Lower leg skin (tissue), 3 donors: ENCODE results near the gene ZBED5.
"Not testable (repeated sequence)": the region's sequence is repeated elsewhere in the genome, so short reads cannot be mapped to it uniquely, and the experiment has no call there.

Source experiments
- POLR2A ChIP-seq, 2 donors: fragments of 450-650 bp; IDR thresholded peaks; one replicate each; pipeline ENCODE4 v1.6.1; 2016 to 2017; ENCODE audit warnings: antibody characterized with exemption in 2 of 2, mild to moderate bottlenecking in 1 of 2, moderate library complexity in 1 of 2
- TF ChIP-seq, protein P1 (sequence below), 3 donors: fragments of 450-650 bp; IDR thresholded peaks; one replicate each; pipeline ENCODE4 v1.5.1; 2016; ENCODE audit warnings: antibody characterized with exemption in 3 of 3, mild to moderate bottlenecking in 3 of 3, moderate library complexity in 2 of 3

DNA sequence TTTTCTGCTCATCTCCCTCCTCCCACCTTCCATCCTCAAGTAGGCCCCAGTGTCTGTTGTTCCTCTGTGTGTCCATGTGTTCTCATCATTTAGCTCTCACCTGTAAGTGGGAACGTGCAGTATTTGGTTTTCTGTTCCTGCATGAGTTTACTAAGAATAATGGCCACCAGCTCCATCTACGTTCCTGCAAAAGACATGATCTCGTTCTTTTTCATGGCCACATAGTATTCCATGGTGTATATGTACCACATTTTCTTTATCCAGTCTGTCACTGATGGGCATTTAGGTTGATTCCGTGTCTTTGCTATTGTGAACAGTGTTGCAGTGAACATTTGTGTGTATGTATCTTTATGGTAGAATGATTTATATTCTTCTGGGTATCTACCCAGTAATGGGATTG, 21.0 kb downstream of the ZBED5 start:
- TF ChIP-seq, protein P1, sequence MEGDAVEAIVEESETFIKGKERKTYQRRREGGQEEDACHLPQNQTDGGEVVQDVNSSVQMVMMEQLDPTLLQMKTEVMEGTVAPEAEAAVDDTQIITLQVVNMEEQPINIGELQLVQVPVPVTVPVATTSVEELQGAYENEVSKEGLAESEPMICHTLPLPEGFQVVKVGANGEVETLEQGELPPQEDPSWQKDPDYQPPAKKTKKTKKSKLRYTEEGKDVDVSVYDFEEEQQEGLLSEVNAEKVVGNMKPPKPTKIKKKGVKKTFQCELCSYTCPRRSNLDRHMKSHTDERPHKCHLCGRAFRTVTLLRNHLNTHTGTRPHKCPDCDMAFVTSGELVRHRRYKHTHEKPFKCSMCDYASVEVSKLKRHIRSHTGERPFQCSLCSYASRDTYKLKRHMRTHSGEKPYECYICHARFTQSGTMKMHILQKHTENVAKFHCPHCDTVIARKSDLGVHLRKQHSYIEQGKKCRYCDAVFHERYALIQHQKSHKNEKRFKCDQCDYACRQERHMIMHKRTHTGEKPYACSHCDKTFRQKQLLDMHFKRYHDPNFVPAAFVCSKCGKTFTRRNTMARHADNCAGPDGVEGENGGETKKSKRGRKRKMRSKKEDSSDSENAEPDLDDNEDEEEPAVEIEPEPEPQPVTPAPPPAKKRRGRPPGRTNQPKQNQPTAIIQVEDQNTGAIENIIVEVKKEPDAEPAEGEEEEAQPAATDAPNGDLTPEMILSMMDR (IDR thresholded peaks at IDR 0.05), result not testable (repeated sequence)
- TF ChIP-seq POLR2A (IDR thresholded peaks at IDR 0.05), result not testable (repeated sequence)
